Measurements from ENCODE around the gene LCT.

DNA sequence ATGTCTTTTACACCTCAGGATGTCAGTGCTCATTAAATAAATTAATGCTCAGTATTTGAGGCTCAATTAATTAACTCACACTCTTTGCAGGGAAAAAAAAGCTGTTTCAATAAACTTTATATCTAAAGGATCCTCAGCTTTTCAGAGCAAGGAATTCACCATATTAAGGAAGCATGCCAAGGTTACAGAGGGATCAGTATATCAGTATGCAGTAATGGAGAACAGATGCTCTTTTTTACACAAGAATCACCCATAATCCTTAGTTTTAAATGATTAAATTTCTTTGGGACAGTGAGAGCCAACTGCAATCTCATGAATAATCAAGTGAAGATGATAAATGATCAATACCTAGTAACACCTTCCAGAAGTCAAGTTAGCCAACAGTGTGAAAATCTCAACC, 14.9 kb upstream of the LCT start:
- TF ChIP-seq, protein P1, sequence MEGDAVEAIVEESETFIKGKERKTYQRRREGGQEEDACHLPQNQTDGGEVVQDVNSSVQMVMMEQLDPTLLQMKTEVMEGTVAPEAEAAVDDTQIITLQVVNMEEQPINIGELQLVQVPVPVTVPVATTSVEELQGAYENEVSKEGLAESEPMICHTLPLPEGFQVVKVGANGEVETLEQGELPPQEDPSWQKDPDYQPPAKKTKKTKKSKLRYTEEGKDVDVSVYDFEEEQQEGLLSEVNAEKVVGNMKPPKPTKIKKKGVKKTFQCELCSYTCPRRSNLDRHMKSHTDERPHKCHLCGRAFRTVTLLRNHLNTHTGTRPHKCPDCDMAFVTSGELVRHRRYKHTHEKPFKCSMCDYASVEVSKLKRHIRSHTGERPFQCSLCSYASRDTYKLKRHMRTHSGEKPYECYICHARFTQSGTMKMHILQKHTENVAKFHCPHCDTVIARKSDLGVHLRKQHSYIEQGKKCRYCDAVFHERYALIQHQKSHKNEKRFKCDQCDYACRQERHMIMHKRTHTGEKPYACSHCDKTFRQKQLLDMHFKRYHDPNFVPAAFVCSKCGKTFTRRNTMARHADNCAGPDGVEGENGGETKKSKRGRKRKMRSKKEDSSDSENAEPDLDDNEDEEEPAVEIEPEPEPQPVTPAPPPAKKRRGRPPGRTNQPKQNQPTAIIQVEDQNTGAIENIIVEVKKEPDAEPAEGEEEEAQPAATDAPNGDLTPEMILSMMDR (IDR thresholded peaks at IDR 0.05): no peak
- TF ChIP-seq EP300 (IDR thresholded peaks at IDR 0.05) (no peak), POLR2A (IDR thresholded peaks at IDR 0.05) (no peak), POLR2AphosphoS5 (IDR thresholded peaks at IDR 0.05) (no peak)

Measured in stomach (tissue), 4 donors.